Mesothelial cell of epicardium (in vitro differentiated cells): ENCODE measurements around the gene APP. TPM values are rescaled to one million over a fixed set of nuclear protein-coding genes. Genes with fewer than 3 reads are reported as not detected.

ENCODE experiments used
- DNase-seq, 2 experiments: peaks; one replicate each; pipeline ENCODE4 v3.0.0; 2021; ENCODE audit warnings: low spot score in 2 of 2; ENCODE audit not compliant: unreplicated experiment in 2 of 2
- H3K27ac Mint-ChIP-seq: 2 replicates; pipeline ENCODE4 v1.8.0; 2021; ENCODE audit warnings: mixed read lengths
- H3K27me3 Mint-ChIP-seq: 2 replicates; pipeline ENCODE4 v1.8.0; 2021; ENCODE audit warnings: low read depth, mixed read lengths
- H3K36me3 Mint-ChIP-seq: 2 replicates; pipeline ENCODE4 v1.8.0; 2021; ENCODE audit warnings: mixed read lengths
- H3K4me1 Mint-ChIP-seq: 2 replicates; pipeline ENCODE4 v1.8.0; 2021; ENCODE audit warnings: mixed read lengths
- H3K4me3 Mint-ChIP-seq: 2 replicates; pipeline ENCODE4 v1.8.0; 2021; ENCODE audit warnings: mild to moderate bottlenecking, moderate library complexity, mixed read lengths
- H3K9me3 Mint-ChIP-seq: 2 replicates; pipeline ENCODE4 v1.8.0; 2021; ENCODE audit warnings: mixed read lengths
- total RNA-seq: library from RNA; stranded (reverse); gene quantifications from 3 replicates; pipeline ENCODE4 v1.2.1, GENCODE V29; 2021
- TF ChIP-seq, protein P1 (sequence below): fragments of 200-600 bp; sonication (generic); IDR thresholded peaks from one replicate; pipeline ENCODE4 v1.5.0; 2021; ENCODE audit warnings: antibody characterized with exemption; ENCODE audit not compliant: unreplicated experiment

The APP gene
- total RNA-seq, 1 donor from 2014 or later: 495 TPM

DNA sequence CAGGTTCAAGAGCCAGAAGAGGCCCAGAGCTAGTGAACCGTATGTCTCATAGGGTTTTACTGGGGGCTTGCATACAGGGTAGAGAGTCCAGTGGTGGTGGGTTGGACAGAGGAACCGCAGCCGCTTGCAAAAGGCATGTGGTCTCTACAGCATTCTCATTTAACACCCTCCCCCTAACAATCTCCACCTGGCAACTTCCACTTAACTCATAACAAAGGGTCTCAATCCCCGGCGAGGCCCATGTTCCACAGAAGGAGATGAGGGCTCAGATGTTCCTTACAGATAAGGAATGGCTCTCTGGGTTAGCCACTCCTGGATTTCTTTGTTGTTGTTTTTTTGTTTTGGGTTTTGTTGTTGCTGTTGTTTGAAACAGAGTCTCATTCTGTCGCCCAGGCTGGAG, 106.1 kb downstream of the APP start:
- Mint-ChIP-seq H3K4me3 (no peak overlapping the region), H3K27ac (no peak overlapping the region), H3K4me1 (peaks cover 47% of the 10 kb centered on the region), H3K27me3 (no peaks in the 10 kb centered on the region), H3K9me3 (no peaks in the 10 kb centered on the region), H3K36me3 (no peaks in the 10 kb centered on the region)
- TF ChIP-seq, protein P1, sequence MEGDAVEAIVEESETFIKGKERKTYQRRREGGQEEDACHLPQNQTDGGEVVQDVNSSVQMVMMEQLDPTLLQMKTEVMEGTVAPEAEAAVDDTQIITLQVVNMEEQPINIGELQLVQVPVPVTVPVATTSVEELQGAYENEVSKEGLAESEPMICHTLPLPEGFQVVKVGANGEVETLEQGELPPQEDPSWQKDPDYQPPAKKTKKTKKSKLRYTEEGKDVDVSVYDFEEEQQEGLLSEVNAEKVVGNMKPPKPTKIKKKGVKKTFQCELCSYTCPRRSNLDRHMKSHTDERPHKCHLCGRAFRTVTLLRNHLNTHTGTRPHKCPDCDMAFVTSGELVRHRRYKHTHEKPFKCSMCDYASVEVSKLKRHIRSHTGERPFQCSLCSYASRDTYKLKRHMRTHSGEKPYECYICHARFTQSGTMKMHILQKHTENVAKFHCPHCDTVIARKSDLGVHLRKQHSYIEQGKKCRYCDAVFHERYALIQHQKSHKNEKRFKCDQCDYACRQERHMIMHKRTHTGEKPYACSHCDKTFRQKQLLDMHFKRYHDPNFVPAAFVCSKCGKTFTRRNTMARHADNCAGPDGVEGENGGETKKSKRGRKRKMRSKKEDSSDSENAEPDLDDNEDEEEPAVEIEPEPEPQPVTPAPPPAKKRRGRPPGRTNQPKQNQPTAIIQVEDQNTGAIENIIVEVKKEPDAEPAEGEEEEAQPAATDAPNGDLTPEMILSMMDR: no peak
- no peak for DNase-seq

DNA sequence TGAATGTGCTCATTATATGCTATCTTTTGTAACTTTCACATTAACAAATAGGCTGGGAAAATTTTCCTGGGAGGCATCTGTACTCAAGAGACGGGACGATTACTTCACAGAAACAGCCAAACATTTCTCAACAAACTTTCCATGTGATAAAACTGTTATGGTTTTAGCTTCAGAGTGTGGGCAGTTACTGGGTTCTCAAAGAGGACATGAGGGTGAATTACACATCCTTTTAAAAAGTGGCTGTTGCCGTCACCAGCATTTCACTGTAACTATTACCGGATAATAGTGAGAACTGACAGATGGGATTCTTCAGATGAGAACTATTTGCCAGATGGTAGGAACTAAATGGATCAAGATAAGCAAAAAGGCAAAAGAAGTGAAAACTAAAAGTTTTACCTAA, 109.1 kb downstream of the APP start:
- H3K4me3 Mint-ChIP-seq: no peak overlapping the region
- peaks cover 29% of the 10 kb centered on the region for H3K4me1 Mint-ChIP-seq
- DNase-seq: no peak
- peaks cover 3% of the 10 kb centered on the region for H3K36me3 Mint-ChIP-seq
- peak overlapping the region; percentile 39 for H3K27ac Mint-ChIP-seq
- H3K9me3 Mint-ChIP-seq: no peaks in the 10 kb centered on the region
- H3K27me3 Mint-ChIP-seq: no peaks in the 10 kb centered on the region
- TF ChIP-seq, protein P1: no peak

DNA sequence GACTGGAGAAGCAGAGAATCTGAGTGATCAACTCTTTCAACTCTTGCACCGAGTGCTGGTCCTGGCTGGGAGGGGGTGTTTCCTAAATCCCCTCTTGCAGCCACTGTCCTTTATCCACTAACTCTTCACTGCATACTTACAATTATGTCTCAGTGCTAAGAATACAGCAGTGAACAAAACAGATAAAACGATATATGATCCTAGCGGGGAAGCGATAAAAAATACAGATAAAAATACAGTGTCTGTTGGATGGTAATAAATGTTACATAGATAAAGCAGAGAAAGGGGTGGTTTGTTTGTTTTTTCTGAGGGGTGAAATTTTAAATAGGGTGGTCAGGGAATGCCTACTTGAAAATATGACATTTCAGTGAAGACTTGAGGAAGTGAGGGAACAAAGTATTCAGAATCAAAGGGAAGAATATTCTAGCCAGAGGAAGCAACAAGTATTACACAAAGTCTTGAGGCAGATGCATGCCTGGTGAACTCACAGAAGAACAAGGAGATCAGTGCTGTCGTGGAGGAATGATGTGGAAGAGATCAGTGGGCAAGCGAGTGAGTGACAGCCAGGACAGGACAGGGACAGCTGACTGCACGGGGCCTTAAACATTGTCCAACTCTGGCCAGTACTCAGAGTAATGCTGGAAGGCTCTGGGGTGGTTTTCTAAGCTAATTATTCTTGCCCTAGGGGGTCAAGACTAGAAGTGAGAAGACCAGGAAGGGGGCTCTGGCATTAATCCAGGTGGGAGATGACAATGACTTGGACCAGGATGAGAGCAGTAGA, 110.0 kb downstream of the APP start:
- Mint-ChIP-seq H3K4me1 (peaks cover 24% of the 10 kb centered on the region), H3K36me3 (peaks cover 3% of the 10 kb centered on the region), H3K27me3 (no peaks in the 10 kb centered on the region), H3K27ac (peak overlapping the region; percentile 31), H3K4me3 (no peak overlapping the region), H3K9me3 (no peaks in the 10 kb centered on the region)
- no peak for DNase-seq
- TF ChIP-seq, protein P1: no peak

DNA sequence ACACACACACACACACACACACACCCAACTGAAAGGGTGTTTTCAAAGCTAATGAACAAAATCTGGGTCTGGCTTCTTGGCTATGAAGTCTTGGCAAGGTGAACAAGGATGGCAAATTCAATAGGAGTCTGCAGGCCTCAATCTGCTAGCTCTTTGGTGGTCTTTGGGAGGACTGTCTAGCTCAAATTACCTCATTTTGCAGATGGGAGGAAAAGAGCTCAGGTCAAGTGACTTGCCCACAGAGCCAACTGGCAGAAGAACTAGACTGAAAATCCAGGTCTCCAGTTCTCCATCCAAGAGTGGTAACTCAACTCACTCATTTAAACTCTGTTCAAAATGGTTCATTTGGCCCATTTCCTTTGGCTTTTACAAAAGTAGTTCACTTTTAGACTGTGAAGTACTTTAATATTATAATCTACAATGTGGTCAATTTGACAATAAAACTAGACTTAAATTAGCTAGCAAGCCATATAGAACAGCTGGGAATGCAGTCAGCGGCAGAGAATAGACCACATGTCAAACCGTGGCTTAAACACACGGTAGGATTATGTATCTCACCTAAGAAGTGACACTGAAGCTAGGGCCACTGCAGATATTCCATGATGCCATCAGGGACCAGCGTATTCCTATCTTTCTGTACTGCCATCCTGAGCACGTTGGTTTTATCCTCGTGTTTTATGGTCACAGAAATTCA, 112.9 kb downstream of the APP start:
- Mint-ChIP-seq H3K27ac (no peak overlapping the region), H3K9me3 (no peaks in the 10 kb centered on the region), H3K36me3 (peaks cover 7% of the 10 kb centered on the region), H3K4me3 (no peak overlapping the region), H3K4me1 (peaks cover 27% of the 10 kb centered on the region), H3K27me3 (no peaks in the 10 kb centered on the region)
- TF ChIP-seq, protein P1: no peak
- DNase-seq: no peak

DNA sequence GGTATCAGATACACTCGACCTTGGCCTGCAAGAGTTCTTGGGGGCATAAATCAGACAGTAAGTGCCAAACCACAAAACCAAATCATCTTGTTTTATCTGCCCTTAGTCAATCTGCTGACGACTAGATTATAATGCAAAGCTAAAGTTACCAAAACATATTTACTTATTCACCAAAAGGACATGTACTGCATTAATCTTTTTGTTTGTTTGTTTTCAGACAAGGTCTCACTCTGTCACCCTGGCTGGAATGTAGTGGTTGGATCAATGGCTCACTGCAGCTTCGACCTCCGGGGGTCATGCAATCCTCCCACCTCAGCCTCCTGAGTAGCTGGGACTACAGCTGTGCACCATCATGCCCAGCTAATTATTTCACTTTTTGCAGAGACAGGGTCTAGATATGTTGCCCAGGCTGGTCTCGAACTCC, 114.7 kb downstream of the APP start:
- Mint-ChIP-seq H3K4me1 (peaks cover 18% of the 10 kb centered on the region), H3K27me3 (no peaks in the 10 kb centered on the region), H3K4me3 (no peak overlapping the region), H3K27ac (no peak overlapping the region), H3K36me3 (peaks cover 16% of the 10 kb centered on the region), H3K9me3 (no peaks in the 10 kb centered on the region)
- TF ChIP-seq, protein P1: no peak
- DNase-seq: no peak
